HUDEP-2 (cell line): ENCODE measurements around the gene VRTN.
A peak's percentile ranks its signal among the peaks of the same experiment; 100 is the strongest.

Experiments
- DNase-seq, 76 experiments: peaks; one replicate each; lab custom pipeline; 2025; ENCODE audit not compliant: unreplicated experiment in 76 of 76; lab: John Stamatoyannopoulos, UW

The VRTN gene

GRCh38 chr14:74391479-74391878 is 43.2 kb downstream of the VRTN start:
- DNase-seq, result no peak

GRCh38 chr14:74392616-74393570 is 44.6 kb downstream of the VRTN start:
- no peak for DNase-seq

- DNase-seq, result no peak
These were observed 46.3 kb downstream of the VRTN start for GRCh38 chr14:74394549-74394948.

GRCh38 chr14:74395094-74395493 is 46.8 kb downstream of the VRTN start:
- DNase-seq, result no peak

- DNase-seq, result peak in 5 of 76 experiments; percentile 2 to 11 (median 4)
These were observed 51.9 kb downstream of the VRTN start for GRCh38 chr14:74400031-74400685.

GRCh38 chr14:74400919-74401503 is 52.7 kb downstream of the VRTN start:
- DNase-seq, result no peak

- DNase-seq, result no peak
These were observed 53.4 kb downstream of the VRTN start for GRCh38 chr14:74401504-74402241.

GRCh38 chr14:74402401-74403251 is 54.4 kb downstream of the VRTN start:
- no peak for DNase-seq

- DNase-seq, result no peak
These were observed 55.5 kb downstream of the VRTN start for GRCh38 chr14:74403619-74404417.

GRCh38 chr14:74404435-74404834 is 56.2 kb downstream of the VRTN start:
- DNase-seq, result no peak

- DNase-seq, result no peak
These were observed 57.4 kb downstream of the VRTN start for GRCh38 chr14:74405663-74406062.

- DNase-seq, result no peak
These were observed 58.9 kb downstream of the VRTN start for GRCh38 chr14:74407021-74407800.

GRCh38 chr14:74407801-74408154 is 59.5 kb downstream of the VRTN start:
- DNase-seq, result no peak

- DNase-seq, result no peak
These were observed 60.6 kb downstream of the VRTN start for GRCh38 chr14:74408870-74409269.

GRCh38 chr14:74409441-74409840 is 61.2 kb downstream of the VRTN start:
- no peak for DNase-seq
